ENCODE measurements around the gene VEZF1.

VEZF1 gene

GRCh38 chr17:57927048-57927723, 60.9 kb downstream of the VEZF1 start:
- DNase-seq = peak; percentile 78

DNA sequence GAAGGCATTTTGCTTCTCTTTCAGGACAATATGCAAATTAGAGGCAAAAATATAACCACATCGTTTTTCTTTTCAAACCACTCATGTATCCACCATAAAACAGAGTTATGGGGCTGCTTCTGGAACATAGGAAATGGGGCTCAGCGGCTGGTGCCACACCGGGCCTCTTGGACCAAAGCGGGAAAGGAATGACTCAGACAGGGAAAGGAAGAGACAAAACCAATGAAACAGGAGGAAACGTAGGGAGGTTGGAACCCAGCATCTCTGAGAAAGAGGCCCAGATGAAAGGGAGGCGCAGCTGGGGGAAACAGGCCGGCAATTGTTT, 61.4 kb downstream of the VEZF1 start:
- no peak for DNase-seq

DNA sequence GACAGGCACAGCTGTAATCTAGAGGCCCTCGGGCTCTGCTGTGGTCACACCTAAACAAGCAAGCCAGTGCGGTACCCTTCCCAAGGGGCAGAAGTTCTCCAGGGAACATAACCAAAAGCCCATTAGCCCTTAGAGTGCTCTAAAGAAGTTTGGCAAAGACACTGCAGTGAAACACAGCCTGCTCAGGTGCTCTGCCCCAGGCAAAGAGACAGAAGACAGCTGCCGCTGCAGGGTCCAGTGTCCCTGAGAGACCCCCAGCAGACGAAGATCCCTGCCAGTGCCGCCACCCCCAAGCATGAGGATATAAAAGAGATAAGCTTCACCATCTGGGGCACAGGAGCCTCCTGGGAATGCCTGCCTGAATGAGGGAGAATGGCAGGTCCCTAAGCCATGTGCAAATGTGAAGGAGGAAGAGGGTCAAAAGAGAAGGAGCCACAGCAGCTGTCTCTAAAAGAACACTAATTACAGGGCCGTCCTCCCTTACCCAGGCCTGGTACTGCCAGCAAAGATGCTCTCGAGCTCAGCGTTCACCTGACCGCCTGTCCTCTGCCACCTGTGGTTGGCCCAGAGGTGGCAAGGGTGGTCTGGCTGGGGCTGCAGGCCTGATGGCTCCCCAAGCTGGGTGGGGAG, 62.6 kb downstream of the VEZF1 start:
- no peak for DNase-seq

DNA sequence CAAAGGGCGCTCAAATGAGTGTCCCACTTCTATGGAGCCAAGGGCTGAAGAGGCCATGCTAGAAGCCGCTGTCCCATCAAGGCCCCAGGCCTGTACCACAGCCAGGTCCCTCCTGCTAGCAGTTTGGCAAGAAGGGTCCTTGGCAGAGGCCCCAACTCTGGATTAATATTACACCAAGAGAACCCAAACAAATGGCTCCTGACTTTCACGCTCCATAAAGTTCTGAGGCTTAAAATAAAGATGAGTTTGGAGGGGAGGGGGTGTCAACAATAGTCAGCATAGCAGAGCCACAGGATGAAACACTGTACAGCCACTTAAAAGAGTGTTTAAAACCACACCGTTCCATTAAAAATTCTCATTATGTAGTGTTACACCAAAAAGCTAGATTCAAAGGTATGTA, 63.4 kb downstream of the VEZF1 start:
- DNase-seq = no peak

Data from DMS153 (cell line).